B cell (primary cell): ENCODE results near the gene NUP210L. TPM values are rescaled to one million over a fixed set of nuclear protein-coding genes. Genes with fewer than 3 reads are reported as not detected.

Experiments
- ATAC-seq: fragments of 200-7000 bp; cut with Tn5 transposase; one replicate; pipeline ENCODE4 v1.10.0; 2021; ENCODE audit warnings: low read depth, mild to moderate bottlenecking, moderate number of reproducible peaks, moderate library complexity
- CTCF ChIA-PET: fragments of 350-600 bp; sonication (Branson Sonifier 250); formaldehyde crosslinking; loops from one replicate; lab custom pipeline; 2021; ENCODE audit warnings: antibody characterized with exemption, inconsistent platforms; lab: Charles Lee
- POLR2A ChIA-PET: fragments of 350-600 bp; sonication (Branson Sonifier 250); formaldehyde crosslinking; loops from one replicate; lab custom pipeline; 2021; ENCODE audit warnings: antibody characterized with exemption; lab: Charles Lee
- DNase-seq: peaks from one replicate; pipeline ENCODE4 v3.0.0; 2013
- H2AFZ ChIP-seq: 2 replicates; pipeline ENCODE4 v1.6.1; 2012; ENCODE audit warnings: mild to moderate bottlenecking, low read depth, low read length; ENCODE audit not compliant: insufficient read depth, poor library complexity, severe bottlenecking
- H3K27ac ChIP-seq, 2 donors: 1 replicate in 1 of 2; 2 replicates in 1 of 2; pipeline ENCODE4 v1.5.1; 2012 to 2013; ENCODE audit warnings: low read length in 2 of 2, mild to moderate bottlenecking in 2 of 2, moderate library complexity in 1 of 2
- H3K27me3 ChIP-seq, 4 experiments: fragments of 200-600 bp in 1 of 4; sonication (generic) in 1 of 4; replicated peaks in 1 of 4; 1 replicate in 2 of 4; 2 replicates in 2 of 4; pipeline versions ENCODE4 v1.6.1 to v1.7.0; 2013 to 2016; ENCODE audit warnings: low read length in 3 of 4, mild to moderate bottlenecking in 2 of 4, mixed read lengths in 1 of 4, moderate library complexity in 1 of 4; ENCODE audit not compliant: insufficient read depth in 4 of 4, control insufficient read depth in 3 of 4; ENCODE audit errors: control extremely low read depth in 1 of 4
- H3K36me3 ChIP-seq, 2 experiments: replicated peaks in 1 of 2; 1 replicate in 1 of 2; 2 replicates in 1 of 2; pipeline versions ENCODE4 v1.6.1 to v1.7.1; 2013; ENCODE audit warnings: low read length in 1 of 2; ENCODE audit not compliant: insufficient read depth in 2 of 2, control insufficient read depth in 1 of 2; ENCODE audit errors: control extremely low read depth in 1 of 2, extremely low read depth in 1 of 2
- H3K4me1 ChIP-seq, 2 donors: fragments of 200-600 bp in 1 of 2; sonication (generic) in 1 of 2; 1 replicate in 1 of 2; 2 replicates in 1 of 2; pipeline versions ENCODE4 v1.5.1 to v1.6.1; 2013 to 2017; ENCODE audit warnings: low read length in 2 of 2; ENCODE audit not compliant: control insufficient read depth in 2 of 2, insufficient read depth in 2 of 2
- H3K4me2 ChIP-seq: replicated peaks from 2 replicates; pipeline ENCODE3; 2012; ENCODE audit warnings: mild to moderate bottlenecking, low read depth, low read length; ENCODE audit not compliant: poor library complexity, severe bottlenecking
- H3K4me3 ChIP-seq, 5 experiments: fragments of 200-600 bp in 1 of 5; sonication (generic) in 1 of 5; 1 replicate in 3 of 5; 2 replicates in 2 of 5; pipeline versions ENCODE4 v1.5.1 to v1.7.0; 2011 to 2016; ENCODE audit warnings: low read length in 4 of 5, mild to moderate bottlenecking in 4 of 5, low read depth in 2 of 5, control low read depth in 1 of 5, moderate library complexity in 1 of 5; ENCODE audit not compliant: insufficient read depth in 1 of 5; ENCODE audit errors: control extremely low read depth in 1 of 5, extremely low read depth in 1 of 5
- H3K79me2 ChIP-seq: fragments of 200-600 bp; sonication (generic); one replicate; pipeline ENCODE4 v1.6.0; 2016; ENCODE audit warnings: low read length; ENCODE audit not compliant: control insufficient read depth, insufficient read depth
- H3K9ac ChIP-seq: fragments of 200-600 bp; sonication (generic); 2 replicates; pipeline ENCODE4 v1.6.1; 2017; ENCODE audit warnings: mild to moderate bottlenecking, low read length, moderate library complexity
- H3K9me3 ChIP-seq, 3 donors: one replicate each; pipeline versions ENCODE4 v1.6.1 to v1.7.1; 2013; ENCODE audit warnings: low read length in 2 of 3; ENCODE audit not compliant: control insufficient read depth in 2 of 3, insufficient read depth in 1 of 3; ENCODE audit errors: control extremely low read depth in 1 of 3
- H4K20me1 ChIP-seq: 2 replicates; pipeline ENCODE4 v1.6.0; 2012; ENCODE audit warnings: mild to moderate bottlenecking, low read length; ENCODE audit not compliant: insufficient read depth, control insufficient read depth, poor library complexity, severe bottlenecking
- H3K27ac Mint-ChIP-seq: one replicate; pipeline ENCODE4 v1.8.0; 2021; ENCODE audit warnings: mixed read lengths
- H3K27me3 Mint-ChIP-seq: one replicate; pipeline ENCODE4 v1.8.0; 2021; ENCODE audit warnings: mixed read lengths
- H3K4me1 Mint-ChIP-seq: one replicate; pipeline ENCODE4 v1.8.0; 2021; ENCODE audit warnings: mixed read lengths
- H3K4me3 Mint-ChIP-seq: one replicate; pipeline ENCODE4 v1.8.0; 2021; ENCODE audit warnings: mixed read lengths
- H3K9me3 Mint-ChIP-seq: one replicate; pipeline ENCODE4 v1.8.0; 2022; ENCODE audit warnings: mixed read lengths; ENCODE audit not compliant: insufficient read depth
- CTCF ChIP-seq: fragments of 200-600 bp; IDR thresholded peaks from one replicate; pipeline ENCODE4 v1.8.0; 2022; ENCODE audit warnings: antibody characterized with exemption, mild to moderate bottlenecking
- EZH2 ChIP-seq: IDR thresholded peaks from 2 replicates; pipeline ENCODE4 v1.6.1; 2012; ENCODE audit warnings: borderline replicate concordance, low read depth, mild to moderate bottlenecking, moderate library complexity, low read length; ENCODE audit not compliant: insufficient read depth, poor library complexity, severe bottlenecking
- WGBS: methylation state at CpG from one replicate; pipeline ENCODE4 v1.1.5; 2013; ENCODE audit warnings: missing lambda C conversion rate; ENCODE audit not compliant: insufficient coverage; 5-methylcytosine and 5-hydroxymethylcytosine counted together
- intact Hi-C: fragments of 100-400 bp; cut with micrococcal nuclease; formaldehyde crosslinking; loops from one replicate; pipeline ENCODE4 v1.10.0; 2022
- polyA plus RNA-seq: library from polyadenylated mRNA; depleted of rRNA; stranded (reverse); fragments of >200 nt; gene quantifications from 2 replicates; pipeline ENCODE4 v1.2.3, GENCODE V29; 2012
- total RNA-seq, 2 donors: library from RNA; stranded (reverse); fragments of 120-200 nt in 1 of 2; gene quantifications; 1 replicate in 1 of 2; 2 replicates in 1 of 2; pipeline versions ENCODE4 v1.2.3 to v1.2.4, GENCODE V29; 2013 to 2022

NUP210L gene
- total and polyA plus RNA-seq, 2 donors (not counting 1 experiment from before 2014, with no cell fraction given): 0.04 to 0.20 TPM

- H3K9me3 ChIP-seq: no peaks in the 10 kb centered on the region
- Mint-ChIP-seq H3K4me1 (peaks cover 51% of the 10 kb centered on the region), H3K27ac (peak overlapping the region; percentile 96), H3K4me3 (peak overlapping the region; percentile 94), H3K9me3 (no peaks in the 10 kb centered on the region), H3K27me3 (no peaks in the 10 kb centered on the region)
- H2AFZ ChIP-seq: peak overlapping the region; percentile 53
- 0% methylated on average over 2 of the region's 3 CpGs for WGBS
- H4K20me1 ChIP-seq: peaks cover 54% of the 10 kb centered on the region
- ChIA-PET CTCF (interaction anchor here (0.7 to 5.9 kb wide), 10 partner anchors 13 to 123 kb away, joined by 3 to 65 read pairs (median 24); partner anchors contain the start of genes CREB3L4, CRTC2, GATAD2B and JTB), POLR2A (interaction anchor here (0.5 to 4.4 kb wide), 13 partner anchors 15 to 409 kb away, joined by 3 to 124 read pairs (median 14); partner anchors contain the start of genes CHTOP, CREB3L4, CRTC2 and GATAD2B)
- DNase-seq: no peak
- no peaks in the 10 kb centered on the region for H3K27me3 ChIP-seq
- peaks cover 57% of the 10 kb centered on the region for H3K79me2 ChIP-seq
- H3K27ac ChIP-seq: peak overlapping the region; percentile 91 to 98
- no peak for TF ChIP-seq EZH2
- TF ChIP-seq CTCF: no peak
- peak overlapping the region; percentile 89 for H3K9ac ChIP-seq
- H3K4me3 ChIP-seq: peak overlapping the region; percentile 54 to 95 (median 85)
- peaks cover 29 to 49% of the 10 kb centered on the region in 2 donors for H3K4me1 ChIP-seq
- H3K36me3 ChIP-seq: peaks cover 15 to 60% of the 10 kb centered on the region in 2 experiments
- no peak for ATAC-seq
- H3K4me2 ChIP-seq: peak overlapping the region; percentile 89
- intact Hi-C loops: loop anchor here (1.0 to 5.0 kb wide), 3 partner anchors 21 to 217 kb away; partner anchors contain the start of gene INTS3
Measured at GRCh38 chr1:153944827-153945117, 210.1 kb downstream of the NUP210L start.
